T-helper 1 cell treated with Interleukin-12 subunit alpha and Interleukin-12 subunit beta and Interleukin-4 antibody, amounts not matched to agents 30 ng/mL and 1 ng/mL, for 36 hours (primary cell): ENCODE results near the gene DNAH3. TPM values are rescaled to one million over a fixed set of nuclear protein-coding genes. Genes with fewer than 3 reads are reported as not detected.
"Not testable (repeated sequence)": the region's sequence is repeated elsewhere in the genome, so short reads cannot be mapped to it uniquely, and the experiment has no call there.

Experiments used
- intact Hi-C: fragments of 100-400 bp; cut with micrococcal nuclease; formaldehyde crosslinking; loops from one replicate; pipeline ENCODE4 v1.15.1; 2024
- total RNA-seq: library from RNA; stranded (reverse); gene quantifications from 2 replicates; pipeline ENCODE4 v1.2.3, GENCODE V29; 2022

The DNAH3 gene
- total RNA-seq, 1 donor from 2014 or later = 0.10 TPM

GRCh38 chr16:20948444-20948843 is 202.2 kb downstream of the DNAH3 start:
- intact Hi-C loops = loop anchor here (10.0 kb wide), 1 partner anchor 136 kb away; no protein-coding TSS in a partner anchor

DNA sequence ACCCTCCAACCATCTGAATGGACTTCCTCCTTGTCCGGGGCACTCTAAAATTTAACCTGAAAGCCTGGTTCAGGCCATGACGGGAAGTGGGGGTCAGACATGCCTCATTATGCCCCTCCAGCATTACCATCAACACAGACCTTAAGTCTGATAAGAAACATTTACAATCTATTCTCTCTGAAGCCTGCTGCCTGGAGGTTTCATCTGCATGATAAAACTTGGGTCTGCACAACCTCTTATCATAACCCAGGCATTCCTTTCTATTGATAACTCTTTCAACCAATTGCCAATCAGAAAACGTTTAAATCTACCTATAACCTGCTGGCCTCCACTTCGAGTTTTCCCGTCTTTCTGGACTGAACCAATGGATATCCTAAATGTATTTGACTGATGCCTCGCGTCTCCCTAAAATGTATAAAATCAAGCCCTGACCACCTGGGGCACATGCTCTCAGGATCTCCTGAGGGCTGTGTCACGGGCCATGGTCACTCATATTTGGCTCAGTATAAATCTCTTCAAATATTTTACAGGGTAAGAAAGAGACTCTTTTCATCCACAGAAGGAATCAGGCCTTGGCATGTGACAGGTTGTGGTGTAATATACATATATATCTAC is 204.5 kb downstream of the DNAH3 start:
- intact Hi-C loops = loop anchor here (10.0 kb wide), 1 partner anchor 139 kb away; no protein-coding TSS in a partner anchor

GRCh38 chr16:20945575-20945875 is 205.1 kb downstream of the DNAH3 start:
- intact Hi-C loops = loop anchor here (1.0 to 10.0 kb wide), 5 partner anchors 45 to 204 kb away; partner anchors contain the start of genes DCUN1D3, ERI2, LYRM1 and REXO5

DNA sequence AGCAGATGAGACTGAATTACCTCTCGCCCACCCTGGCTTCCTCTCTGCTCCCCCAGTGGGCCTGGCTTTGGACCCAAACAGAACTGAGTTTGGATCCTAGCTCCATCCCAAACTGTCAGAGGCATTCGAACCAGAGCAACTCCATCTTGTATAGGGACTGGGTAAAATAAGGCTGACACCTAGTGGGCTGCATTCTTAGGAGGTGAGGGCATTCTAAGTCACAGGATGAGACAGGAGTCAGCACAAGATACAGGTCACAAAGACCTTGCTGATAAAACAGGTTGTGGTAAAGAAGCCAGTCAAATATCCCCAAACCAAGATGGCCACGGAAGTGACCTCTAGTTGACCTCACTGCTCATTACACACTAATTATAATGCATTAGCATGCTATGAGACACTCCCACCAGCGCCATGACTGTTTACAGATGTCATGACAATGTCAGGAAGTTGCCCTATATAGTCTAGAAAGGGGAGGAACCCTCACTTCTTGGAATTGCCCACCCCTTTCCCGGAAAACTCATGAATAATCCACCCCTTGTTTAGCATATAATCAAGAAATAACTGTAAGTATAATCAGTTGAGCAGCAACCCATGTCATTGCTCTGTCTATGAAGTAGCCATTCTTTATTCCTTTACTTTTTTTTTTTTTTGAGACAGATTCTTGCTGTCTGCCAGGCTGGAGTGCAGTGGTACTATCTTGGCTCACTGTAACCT is 205.6 kb downstream of the DNAH3 start:
- intact Hi-C loops = loop anchor here (1.0 to 10.0 kb wide), 6 partner anchors 45 to 204 kb away; partner anchors contain the start of genes DCUN1D3, ERI2, LYRM1 and REXO5

- intact Hi-C loops = loop anchor here (10.0 kb wide), 1 partner anchor 143 kb away; no protein-coding TSS in a partner anchor
Measured at GRCh38 chr16:20942256-20942655, 208.4 kb downstream of the DNAH3 start.

DNA sequence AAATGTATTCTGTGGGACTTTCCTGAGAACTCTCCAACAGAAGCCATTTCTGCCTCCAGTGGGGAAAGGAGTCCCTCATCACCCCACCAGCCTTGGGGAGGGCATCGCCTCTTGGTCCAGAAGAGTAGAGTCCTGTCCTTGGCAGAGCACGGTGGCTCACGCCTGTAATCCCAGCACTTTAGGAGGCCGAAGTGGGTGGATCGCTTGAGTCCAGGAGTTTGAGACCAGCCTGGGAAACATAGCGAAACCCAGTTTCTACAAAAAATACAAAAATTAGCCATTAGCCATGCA is 209.1 kb downstream of the DNAH3 start:
- intact Hi-C loops = loop anchor here (10.0 kb wide), 1 partner anchor 143 kb away; no protein-coding TSS in a partner anchor

GRCh38 chr16:20940871-20941635 is 209.6 kb downstream of the DNAH3 start:
- intact Hi-C loops = loop anchor here (10.0 kb wide), 1 partner anchor 144 kb away; no protein-coding TSS in a partner anchor

GRCh38 chr16:20939611-20940010 is 211.0 kb downstream of the DNAH3 start:
- intact Hi-C loops = loop anchor here (10.0 kb wide), 1 partner anchor 145 kb away; no protein-coding TSS in a partner anchor

DNA sequence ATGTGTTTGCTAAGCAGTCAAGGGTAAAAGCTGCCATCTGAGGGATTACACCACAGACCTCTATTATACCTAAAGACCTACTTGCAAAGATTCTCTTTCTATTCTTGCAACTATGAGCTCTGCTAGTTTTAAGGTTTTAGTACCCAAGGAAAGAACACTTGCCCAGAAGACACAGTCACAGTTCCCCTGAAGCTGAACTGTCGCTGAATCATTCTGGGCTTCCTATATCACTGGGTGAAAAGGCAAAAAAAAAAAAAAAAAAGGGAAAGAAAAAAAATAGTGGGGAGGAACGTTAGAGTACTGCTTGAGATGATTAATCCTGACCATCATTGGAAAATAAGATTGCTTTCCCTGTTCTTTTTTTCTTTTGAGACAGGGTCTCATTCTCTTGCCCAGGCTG is 212.2 kb downstream of the DNAH3 start:
- intact Hi-C loops = no loop called here

GRCh38 chr16:20937736-20938135 is 212.9 kb downstream of the DNAH3 start:
- intact Hi-C loops = no loop called here

- intact Hi-C loops = no loop called here
Measured at GRCh38 chr16:20933589-20933988, 217.1 kb downstream of the DNAH3 start.

DNA sequence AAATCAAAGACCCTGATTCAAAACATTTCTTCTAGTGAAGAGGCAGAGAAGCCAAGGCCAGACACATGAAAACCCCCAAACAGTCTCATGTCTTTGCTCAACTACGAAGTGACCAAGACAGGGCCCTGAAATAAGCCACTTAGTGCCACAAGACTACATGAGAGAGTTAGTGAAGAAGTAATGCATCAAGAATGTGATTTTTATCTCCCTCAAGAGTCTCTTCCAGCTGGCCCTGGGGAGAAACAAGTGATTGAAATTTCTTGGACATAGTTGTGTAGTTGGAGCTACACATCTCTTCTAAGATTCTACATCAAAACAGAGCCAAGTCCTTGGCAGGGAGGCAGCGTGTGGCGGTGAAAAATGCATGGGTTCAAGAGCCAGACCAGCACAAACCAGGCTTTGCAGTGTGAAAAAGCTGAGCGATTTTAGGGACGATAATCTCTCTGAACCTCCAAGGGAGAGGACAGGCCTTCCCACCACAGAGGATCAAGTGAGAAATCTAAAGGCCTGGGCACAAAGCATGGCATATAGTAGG is 219.5 kb downstream of the DNAH3 start:
- intact Hi-C loops = no loop called here

GRCh38 chr16:20930365-20930690 is 220.3 kb downstream of the DNAH3 start:
- intact Hi-C loops = no loop called here

GRCh38 chr16:20929676-20930364 is 220.8 kb downstream of the DNAH3 start:
- intact Hi-C loops = not testable (repeated sequence)

DNA sequence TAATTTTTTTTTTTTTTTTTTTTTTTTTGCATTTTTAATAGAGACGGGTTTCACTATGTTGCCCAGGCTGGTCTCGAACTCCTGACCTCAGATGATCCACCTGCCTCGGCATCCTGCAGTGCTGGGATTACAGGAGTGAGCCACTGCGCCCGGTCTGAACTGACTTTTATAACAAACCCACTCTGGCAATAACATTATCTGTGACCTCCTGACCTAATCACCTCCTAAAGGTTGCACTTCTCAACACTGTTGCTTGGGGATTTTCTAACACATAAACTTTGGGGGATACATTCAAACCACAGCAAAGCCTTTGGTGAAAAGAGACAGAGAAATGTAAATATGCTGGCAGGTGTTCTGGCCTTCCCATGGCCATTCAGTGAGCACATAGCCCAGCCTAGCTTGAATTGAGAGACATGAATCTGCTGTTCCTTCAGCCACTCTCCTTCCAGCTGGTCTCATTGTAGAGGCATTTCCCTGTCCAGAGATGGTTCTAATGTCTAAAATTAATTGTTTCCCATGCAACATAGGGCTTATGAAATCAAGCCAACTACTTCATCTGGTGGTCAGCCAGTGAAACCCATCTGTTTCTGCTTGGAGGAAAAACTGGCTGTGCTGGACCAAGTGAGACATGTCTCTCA is 221.8 kb downstream of the DNAH3 start:
- intact Hi-C loops = no loop called here

GRCh38 chr16:20925751-20926150 is 224.9 kb downstream of the DNAH3 start:
- intact Hi-C loops = no loop called here

DNA sequence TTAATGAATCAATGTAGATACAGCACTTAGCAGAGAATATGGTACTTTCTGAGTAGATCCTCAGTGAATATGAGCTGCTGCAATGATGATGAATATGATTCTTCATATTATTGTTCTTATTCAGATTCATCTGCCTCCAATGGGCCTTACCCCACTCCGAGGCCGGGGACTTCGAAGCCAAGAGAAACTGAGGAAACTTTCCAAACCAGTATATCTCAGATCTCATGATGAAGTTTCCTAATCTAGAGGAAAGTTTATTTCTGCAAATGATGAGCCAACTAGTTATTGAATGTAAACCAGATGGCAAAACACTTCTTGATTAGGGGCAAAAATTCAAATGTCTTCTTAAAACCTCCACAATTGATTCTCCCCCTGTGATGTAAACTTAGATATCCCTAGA is 226.8 kb downstream of the DNAH3 start:
- intact Hi-C loops = no loop called here

DNA sequence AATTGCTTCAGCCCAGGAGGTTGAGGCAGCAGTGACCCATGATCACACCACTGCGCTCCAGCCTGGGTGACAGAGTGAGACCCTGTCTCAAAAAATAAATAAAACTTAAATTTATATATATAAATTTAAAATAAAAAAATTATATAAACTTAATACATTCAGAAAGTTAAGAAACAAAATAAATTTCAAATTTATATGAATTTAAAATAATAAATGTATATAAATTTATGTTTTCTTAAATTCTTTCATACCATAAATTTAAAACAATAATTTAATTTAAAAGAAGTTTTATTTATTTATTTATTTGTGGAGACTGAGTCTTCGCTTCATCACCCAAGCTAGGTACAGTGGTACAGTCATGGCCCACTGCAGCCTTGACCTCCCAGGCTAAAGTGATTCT is 229.8 kb downstream of the DNAH3 start:
- intact Hi-C loops = no loop called here

DNA sequence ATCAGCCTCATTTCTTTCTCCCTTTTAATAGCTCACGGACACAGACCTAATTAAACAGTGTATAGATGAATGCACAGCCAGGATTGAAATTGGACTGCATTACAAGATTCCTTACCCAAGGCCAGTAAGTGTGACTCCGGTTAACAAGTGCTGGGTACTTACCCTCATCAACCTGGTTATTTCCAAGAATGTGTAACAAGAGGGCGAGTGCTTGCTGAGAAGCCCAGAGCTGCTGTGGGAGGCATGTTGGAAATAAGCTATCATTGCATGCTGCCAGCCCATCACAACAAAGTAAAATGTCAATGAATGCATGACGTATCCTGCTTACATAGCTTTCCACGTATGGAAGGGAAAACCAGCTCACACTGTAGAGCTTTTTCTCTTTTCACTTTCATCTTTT is 230.6 kb downstream of the DNAH3 start:
- intact Hi-C loops = no loop called here

GRCh38 chr16:20918486-20919239 is 232.0 kb downstream of the DNAH3 start:
- intact Hi-C loops = no loop called here
